ENCODE results near the gene DSN1. TPM values are rescaled to one million over a fixed set of nuclear protein-coding genes. Genes with fewer than 3 reads are reported as not detected.

The DSN1 gene
- total and polyA plus RNA-seq, 2 experiments from 2014 or later, result 19.4 to 26.4 TPM

DNA sequence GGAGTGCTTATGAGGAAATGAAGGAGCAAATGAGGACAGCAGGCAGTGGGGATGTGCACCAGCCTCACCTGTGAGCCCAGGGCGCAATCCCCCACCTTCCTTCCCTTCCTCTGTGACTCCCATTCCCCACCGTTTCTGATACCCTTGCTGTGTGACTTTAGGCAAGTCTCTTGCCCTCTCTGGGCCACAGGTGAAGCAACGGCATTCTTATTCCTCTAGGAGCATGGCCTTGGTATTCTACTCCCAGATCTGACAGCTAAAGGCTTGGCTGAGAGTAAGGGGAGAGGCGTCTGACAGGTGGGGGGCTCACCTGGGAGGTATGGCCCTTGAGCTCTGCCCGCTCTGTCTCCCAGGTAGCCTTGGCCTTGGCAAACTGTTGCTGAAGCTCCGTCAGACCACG is 30.9 kb upstream of the DSN1 start:
- no peak overlapping the region for H3K27ac Mint-ChIP-seq

More for the DNA sequence above, 30.9 kb upstream of the DSN1 start:
- H3K4me2 ChIP-seq, result no peak overlapping the region
- no peak overlapping the region for H3K4me3 ChIP-seq
- DNase-seq (ENCODE audit: low spot score) (no peak), ATAC-seq (no peak)
- peaks cover 6% of the 10 kb centered on the region for H3K27me3 Mint-ChIP-seq (ENCODE audit: insufficient read depth, low read depth, poor library complexity)
- H3K36me3 ChIP-seq (ENCODE audit: insufficient read depth), result peaks cover 20% of the 10 kb centered on the region
- H3K4me3 Mint-ChIP-seq, result no peak overlapping the region
- H3K36me3 Mint-ChIP-seq (ENCODE audit: low read depth), result peaks cover 49% of the 10 kb centered on the region
- H3K79me2 ChIP-seq (replicated peaks; ENCODE audit: insufficient read depth), result no peaks in the 10 kb centered on the region
- no peak overlapping the region for H2AFZ ChIP-seq
- H4K20me1 ChIP-seq (replicated peaks; ENCODE audit: insufficient read depth), result no peaks in the 10 kb centered on the region
- no peaks in the 10 kb centered on the region for H3K27me3 ChIP-seq (ENCODE audit: insufficient read depth)
- no peaks in the 10 kb centered on the region for H3K9me3 Mint-ChIP-seq
- TF ChIP-seq EZH2phosphoT487 (IDR thresholded peaks at IDR 0.05; ENCODE audit: unreplicated experiment) (no peak), REST (IDR thresholded peaks at IDR 0.05; ENCODE audit: unreplicated experiment) (no peak), CREB1 (CRISPR knock-in tag; IDR thresholded peaks at IDR 0.05; ENCODE audit: low read depth) (no peak), NANOG (IDR thresholded peaks at IDR 0.05; ENCODE audit: borderline replicate concordance) (no peak), JUNB (IDR thresholded peaks at IDR 0.05; ENCODE audit: unreplicated experiment) (no peak), STAT1 (IDR thresholded peaks at IDR 0.05; ENCODE audit: unreplicated experiment) (no peak), POLR2AphosphoS5 (IDR thresholded peaks at IDR 0.05; ENCODE audit: low read depth) (no peak), ZNF114 (CRISPR knock-in tag; IDR thresholded peaks at IDR 0.05) (no peak), ZNF331 (CRISPR knock-in tag; IDR thresholded peaks at IDR 0.05; ENCODE audit: low read depth) (no peak), EZH2 (IDR thresholded peaks at IDR 0.05; ENCODE audit: low read depth, unreplicated experiment) (no peak)
- TF ChIP-seq, protein P1, sequence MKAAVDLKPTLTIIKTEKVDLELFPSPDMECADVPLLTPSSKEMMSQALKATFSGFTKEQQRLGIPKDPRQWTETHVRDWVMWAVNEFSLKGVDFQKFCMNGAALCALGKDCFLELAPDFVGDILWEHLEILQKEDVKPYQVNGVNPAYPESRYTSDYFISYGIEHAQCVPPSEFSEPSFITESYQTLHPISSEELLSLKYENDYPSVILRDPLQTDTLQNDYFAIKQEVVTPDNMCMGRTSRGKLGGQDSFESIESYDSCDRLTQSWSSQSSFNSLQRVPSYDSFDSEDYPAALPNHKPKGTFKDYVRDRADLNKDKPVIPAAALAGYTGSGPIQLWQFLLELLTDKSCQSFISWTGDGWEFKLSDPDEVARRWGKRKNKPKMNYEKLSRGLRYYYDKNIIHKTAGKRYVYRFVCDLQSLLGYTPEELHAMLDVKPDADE (IDR thresholded peaks at IDR 0.05), result no peak
- TF ChIP-seq, protein P2, sequence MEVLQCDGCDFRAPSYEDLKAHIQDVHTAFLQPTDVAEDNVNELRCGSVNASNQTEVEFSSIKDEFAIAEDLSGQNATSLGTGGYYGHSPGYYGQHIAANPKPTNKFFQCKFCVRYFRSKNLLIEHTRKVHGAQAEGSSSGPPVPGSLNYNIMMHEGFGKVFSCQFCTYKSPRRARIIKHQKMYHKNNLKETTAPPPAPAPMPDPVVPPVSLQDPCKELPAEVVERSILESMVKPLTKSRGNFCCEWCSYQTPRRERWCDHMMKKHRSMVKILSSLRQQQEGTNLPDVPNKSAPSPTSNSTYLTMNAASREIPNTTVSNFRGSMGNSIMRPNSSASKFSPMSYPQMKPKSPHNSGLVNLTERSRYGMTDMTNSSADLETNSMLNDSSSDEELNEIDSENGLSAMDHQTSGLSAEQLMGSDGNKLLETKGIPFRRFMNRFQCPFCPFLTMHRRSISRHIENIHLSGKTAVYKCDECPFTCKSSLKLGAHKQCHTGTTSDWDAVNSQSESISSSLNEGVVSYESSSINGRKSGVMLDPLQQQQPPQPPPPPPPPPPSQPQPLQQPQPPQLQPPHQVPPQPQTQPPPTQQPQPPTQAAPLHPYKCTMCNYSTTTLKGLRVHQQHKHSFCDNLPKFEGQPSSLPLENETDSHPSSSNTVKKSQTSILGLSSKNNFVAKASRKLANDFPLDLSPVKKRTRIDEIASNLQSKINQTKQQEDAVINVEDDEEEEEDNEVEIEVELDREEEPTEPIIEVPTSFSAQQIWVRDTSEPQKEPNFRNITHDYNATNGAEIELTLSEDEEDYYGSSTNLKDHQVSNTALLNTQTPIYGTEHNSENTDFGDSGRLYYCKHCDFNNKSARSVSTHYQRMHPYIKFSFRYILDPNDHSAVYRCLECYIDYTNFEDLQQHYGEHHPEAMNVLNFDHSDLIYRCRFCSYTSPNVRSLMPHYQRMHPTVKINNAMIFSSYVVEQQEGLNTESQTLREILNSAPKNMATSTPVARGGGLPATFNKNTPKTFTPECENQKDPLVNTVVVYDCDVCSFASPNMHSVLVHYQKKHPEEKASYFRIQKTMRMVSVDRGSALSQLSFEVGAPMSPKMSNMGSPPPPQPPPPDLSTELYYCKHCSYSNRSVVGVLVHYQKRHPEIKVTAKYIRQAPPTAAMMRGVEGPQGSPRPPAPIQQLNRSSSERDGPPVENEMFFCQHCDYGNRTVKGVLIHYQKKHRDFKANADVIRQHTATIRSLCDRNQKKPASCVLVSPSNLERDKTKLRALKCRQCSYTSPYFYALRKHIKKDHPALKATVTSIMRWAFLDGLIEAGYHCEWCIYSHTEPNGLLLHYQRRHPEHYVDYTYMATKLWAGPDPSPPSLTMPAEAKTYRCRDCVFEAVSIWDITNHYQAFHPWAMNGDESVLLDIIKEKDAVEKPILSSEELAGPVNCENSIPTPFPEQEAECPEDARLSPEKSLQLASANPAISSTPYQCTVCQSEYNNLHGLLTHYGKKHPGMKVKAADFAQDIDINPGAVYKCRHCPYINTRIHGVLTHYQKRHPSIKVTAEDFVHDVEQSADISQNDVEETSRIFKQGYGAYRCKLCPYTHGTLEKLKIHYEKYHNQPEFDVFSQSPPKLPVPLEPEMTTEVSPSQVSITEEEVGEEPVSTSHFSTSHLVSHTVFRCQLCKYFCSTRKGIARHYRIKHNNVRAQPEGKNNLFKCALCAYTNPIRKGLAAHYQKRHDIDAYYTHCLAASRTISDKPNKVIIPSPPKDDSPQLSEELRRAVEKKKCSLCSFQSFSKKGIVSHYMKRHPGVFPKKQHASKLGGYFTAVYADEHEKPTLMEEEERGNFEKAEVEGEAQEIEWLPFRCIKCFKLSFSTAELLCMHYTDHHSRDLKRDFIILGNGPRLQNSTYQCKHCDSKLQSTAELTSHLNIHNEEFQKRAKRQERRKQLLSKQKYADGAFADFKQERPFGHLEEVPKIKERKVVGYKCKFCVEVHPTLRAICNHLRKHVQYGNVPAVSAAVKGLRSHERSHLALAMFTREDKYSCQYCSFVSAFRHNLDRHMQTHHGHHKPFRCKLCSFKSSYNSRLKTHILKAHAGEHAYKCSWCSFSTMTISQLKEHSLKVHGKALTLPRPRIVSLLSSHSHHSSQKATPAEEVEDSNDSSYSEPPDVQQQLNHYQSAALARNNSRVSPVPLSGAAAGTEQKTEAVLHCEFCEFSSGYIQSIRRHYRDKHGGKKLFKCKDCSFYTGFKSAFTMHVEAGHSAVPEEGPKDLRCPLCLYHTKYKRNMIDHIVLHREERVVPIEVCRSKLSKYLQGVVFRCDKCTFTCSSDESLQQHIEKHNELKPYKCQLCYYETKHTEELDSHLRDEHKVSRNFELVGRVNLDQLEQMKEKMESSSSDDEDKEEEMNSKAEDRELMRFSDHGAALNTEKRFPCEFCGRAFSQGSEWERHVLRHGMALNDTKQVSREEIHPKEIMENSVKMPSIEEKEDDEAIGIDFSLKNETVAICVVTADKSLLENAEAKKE (CRISPR knock-in tag; IDR thresholded peaks at IDR 0.05), result no peak
- TF ChIP-seq, protein P3, sequence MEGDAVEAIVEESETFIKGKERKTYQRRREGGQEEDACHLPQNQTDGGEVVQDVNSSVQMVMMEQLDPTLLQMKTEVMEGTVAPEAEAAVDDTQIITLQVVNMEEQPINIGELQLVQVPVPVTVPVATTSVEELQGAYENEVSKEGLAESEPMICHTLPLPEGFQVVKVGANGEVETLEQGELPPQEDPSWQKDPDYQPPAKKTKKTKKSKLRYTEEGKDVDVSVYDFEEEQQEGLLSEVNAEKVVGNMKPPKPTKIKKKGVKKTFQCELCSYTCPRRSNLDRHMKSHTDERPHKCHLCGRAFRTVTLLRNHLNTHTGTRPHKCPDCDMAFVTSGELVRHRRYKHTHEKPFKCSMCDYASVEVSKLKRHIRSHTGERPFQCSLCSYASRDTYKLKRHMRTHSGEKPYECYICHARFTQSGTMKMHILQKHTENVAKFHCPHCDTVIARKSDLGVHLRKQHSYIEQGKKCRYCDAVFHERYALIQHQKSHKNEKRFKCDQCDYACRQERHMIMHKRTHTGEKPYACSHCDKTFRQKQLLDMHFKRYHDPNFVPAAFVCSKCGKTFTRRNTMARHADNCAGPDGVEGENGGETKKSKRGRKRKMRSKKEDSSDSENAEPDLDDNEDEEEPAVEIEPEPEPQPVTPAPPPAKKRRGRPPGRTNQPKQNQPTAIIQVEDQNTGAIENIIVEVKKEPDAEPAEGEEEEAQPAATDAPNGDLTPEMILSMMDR (conservative IDR thresholded peaks at IDR 0.05; ENCODE audit: low read depth in 2 of 2), result no peak
- H3F3A ChIP-seq (replicated peaks; ENCODE audit: low read depth), result 0 out of 2 replicates have a peak, but pooled peaks cover 3% of the 10 kb centered on the region
- no peaks in the 10 kb centered on the region for H3K4me1 Mint-ChIP-seq
- no peaks in the 10 kb centered on the region for H3K9me2 ChIP-seq (ENCODE audit: insufficient read depth)
- H3K27ac ChIP-seq (ENCODE audit: low read depth), result no peak overlapping the region
- no peaks in the 10 kb centered on the region for H3K4me1 ChIP-seq (ENCODE audit: insufficient read depth)
